Measurements from ENCODE around the gene ZBTB11.
"Not testable (repeated sequence)": the region's sequence is repeated elsewhere in the genome, so short reads cannot be mapped to it uniquely, and the experiment has no call there.

Gene ZBTB11

GRCh38 chr3:101691685-101692671 lies 15.0 kb upstream of the ZBTB11 start:
- not testable (repeated sequence) for DNase-seq

DNA sequence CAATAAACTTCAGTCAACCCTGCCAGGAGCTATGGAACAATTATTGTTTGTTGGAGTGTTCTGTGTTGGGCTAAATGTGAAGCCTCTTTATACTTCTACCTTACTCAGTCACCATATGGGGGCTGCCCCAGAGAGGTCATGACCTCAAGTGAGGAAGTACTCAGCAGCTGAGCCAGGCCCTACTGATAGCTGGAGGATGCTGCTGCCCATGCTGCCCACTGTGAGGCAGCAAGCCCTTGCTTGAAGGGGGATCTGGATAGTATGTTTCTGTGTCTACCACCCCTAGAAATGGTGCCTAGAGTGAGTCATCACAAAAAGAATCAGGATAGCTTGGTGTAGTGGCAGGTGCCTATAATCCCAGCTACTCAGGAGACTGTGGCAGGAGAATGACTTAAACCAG lies 14.0 kb upstream of the ZBTB11 start:
- DNase-seq: no peak

GRCh38 chr3:101689286-101689685 lies 12.4 kb upstream of the ZBTB11 start:
- no peak for DNase-seq

- no peak for DNase-seq
These were observed 10.4 kb upstream of the ZBTB11 start for GRCh38 chr3:101687142-101687931.

- no peak for DNase-seq
These were observed 9.0 kb upstream of the ZBTB11 start for GRCh38 chr3:101685870-101686307.

DNA sequence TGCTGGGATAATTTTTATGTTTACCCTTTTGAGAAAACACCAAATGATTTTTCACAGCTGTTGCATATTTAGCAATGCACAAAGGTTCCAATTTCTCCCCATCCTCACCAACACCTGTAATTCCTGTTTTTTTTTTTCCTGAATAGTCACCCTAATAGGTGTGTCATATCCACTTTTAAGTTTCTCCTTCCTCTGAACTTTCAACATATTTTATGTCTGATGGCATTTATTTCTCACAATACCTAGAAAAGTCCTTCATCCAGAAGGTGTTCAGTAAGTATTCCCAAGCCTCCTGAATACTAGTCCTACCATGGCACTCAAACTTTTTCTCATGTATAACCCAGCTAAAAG lies 8.1 kb upstream of the ZBTB11 start:
- no peak for DNase-seq

DNA sequence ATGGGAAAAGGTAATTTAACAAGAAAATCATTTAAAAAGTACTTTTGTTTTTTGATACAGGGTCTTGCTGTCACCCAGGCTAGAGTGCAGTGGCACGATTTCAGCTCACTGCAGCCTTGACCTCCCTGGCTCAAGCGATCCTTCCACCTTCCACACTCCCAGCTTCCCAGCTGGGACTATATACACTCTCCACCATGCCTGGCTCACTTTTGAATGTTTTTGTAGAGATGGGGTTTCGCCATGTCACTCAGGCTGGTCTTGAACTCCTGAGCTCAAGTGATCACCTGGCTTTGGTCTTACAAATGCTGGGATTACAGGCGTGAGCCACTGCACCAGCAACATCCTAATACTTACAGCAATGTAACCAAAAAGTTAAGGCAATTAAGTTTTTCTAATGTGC lies 3.5 kb upstream of the ZBTB11 start:
- no peak for DNase-seq

DNA sequence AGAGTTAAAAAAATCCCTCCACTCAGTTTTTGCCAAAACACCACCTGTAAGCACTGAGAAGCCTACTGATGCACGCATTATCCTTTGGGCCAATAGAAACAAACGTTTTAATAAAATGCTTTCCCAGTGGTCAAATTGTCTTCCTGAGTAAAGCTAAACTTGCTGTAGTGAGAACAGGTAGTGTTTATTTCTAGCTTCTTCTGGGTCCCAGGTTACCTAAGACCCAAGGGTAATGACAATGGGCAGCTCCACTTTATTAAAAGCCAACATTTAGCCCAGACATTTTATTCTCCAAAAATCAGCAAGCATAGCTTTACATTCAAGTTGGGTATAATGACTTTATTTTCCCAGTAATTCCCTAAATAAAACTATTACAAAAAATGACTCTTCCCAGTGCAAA lies 1.9 kb upstream of the ZBTB11 start:
- not testable (repeated sequence) for DNase-seq

DNA sequence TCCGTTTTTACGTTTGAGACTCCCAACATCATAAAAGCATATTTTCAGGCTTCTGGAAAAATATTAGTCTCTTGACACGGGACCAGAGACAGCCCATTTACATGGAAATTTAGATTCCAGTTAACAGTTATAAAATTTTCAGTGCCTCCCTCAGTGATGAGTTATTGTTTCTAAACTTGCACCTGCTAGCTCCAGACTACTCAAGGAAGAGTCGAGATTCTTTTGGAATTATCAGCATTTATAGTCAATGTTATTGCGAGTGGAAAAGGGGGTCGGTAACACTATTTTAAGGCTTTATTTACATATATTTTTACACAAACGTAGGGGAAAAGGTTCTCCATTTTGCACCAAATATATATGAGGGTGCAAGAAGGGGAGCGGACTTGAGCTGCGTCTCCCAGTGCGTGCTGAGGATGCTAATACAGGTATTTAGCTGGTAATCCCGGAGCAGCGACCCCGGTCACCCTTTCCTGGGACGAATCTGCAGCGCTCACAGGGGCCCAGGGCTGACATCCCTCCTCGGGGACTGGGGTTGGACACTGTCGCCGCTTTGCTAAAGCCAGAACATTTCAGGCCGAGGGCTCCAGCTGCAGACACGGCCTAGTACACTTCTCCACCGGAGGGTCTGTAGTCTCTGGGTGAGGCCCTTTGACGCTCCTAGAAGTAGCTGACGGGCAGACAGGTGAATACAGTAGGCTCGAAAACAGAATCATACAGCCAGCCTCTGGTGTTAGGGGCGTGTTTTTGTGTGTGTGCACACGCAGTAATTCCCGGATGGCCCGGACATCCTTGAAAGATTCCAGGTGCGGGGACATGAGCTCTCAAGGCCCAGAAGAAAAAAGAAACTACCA lies 729 bp upstream of the ZBTB11 start:
- DNase-seq: no peak

GRCh38 chr3:101676216-101676764 lies 642 bp downstream of the ZBTB11 start:
- DNase-seq: no peak

DNA sequence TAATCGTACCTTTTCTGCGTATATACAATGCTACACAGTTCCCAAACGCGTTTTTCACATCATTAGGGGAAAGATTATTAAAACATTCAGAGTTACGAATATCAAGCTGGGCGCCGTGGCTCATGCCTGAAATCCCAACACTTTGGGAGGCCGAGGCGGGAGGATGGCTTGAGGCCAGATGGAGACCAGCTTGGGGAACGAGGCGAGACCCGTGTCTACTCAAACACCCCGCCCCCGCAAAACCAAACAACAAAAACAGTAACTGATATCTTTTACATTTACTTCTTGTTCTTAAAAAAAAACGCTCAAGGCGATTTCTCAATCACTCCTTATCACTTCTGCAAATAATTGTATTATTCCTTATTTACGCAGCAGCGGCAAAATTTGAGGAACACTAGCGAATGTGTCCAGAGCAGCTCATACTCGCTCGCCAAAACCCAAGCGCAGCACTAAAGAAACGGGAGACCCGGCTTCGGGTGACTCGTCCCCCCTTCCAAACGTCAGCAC lies 1.2 kb downstream of the ZBTB11 start:
- no peak for DNase-seq

DNA sequence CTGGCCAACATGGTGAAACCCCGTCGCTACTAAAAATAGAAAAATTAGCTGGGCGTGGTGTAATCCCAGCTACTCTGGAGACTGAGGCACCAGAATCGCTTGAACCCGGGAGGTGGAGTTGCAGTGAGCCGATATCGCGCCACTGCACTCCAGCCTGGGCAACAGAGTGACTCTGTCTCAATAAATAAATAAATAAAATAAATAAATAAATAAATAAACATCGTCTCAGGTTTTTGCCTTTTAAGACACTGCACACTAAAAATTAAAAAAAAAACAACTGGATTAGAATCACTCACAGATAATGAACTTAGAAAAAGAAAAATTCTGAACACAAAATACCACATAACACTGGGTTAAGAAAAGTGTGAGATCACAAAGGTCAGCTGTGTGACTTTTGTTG lies 2.4 kb downstream of the ZBTB11 start:
- DNase-seq: no peak

- no peak for DNase-seq
These were observed 3.0 kb downstream of the ZBTB11 start for GRCh38 chr3:101673953-101674352.

- DNase-seq: no peak
These were observed 5.9 kb downstream of the ZBTB11 start for GRCh38 chr3:101671014-101671413.

- DNase-seq: no peak
These were observed 9.1 kb downstream of the ZBTB11 start for GRCh38 chr3:101667844-101668243.

- DNase-seq: no peak
These were observed 9.6 kb downstream of the ZBTB11 start for GRCh38 chr3:101667331-101667730.

GRCh38 chr3:101665851-101666250 lies 11.1 kb downstream of the ZBTB11 start:
- no peak for DNase-seq

DNA sequence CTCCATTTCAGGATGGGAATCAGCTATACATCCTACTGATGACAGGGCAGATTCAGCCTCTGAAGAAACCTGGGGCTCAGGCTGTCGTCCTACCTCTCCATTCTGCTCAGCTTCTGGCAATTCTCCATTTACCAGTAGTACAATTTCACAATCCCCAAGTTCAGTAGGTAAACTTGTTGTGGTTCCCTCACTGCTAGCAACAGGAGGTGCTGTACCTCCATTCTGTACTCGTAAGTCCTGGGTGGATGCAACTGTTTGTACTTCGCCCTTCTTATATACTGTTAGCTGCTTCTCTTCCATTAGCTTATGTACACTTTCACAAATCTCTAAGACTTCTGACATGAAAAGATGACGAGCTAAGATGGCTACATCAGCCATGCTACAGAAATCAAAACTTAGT lies 11.6 kb downstream of the ZBTB11 start:
- DNase-seq: no peak

GRCh38 chr3:101660714-101661113 lies 16.2 kb downstream of the ZBTB11 start:
- DNase-seq: no peak

- DNase-seq: no peak
These were observed 20.3 kb downstream of the ZBTB11 start for GRCh38 chr3:101656651-101657050.

DNA sequence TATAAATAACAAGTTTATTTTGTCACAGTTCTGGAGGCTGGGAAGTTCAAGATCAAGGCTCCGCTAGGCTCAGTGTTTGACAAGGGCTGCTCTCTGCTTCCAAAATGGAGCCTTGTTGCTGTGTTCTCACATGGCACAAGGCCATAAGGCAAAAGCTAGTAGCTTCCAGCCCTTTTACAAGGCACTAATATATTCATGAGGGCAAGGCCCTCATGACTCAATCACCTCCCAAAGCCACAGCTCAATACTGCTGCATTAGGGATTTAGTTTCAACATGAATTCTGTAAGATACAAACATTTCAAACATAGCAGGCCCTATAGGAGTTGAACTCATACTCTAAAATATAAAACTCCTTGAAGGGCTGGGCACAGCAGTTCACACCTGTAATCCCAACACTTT lies 30.2 kb downstream of the ZBTB11 start:
- no peak for DNase-seq

- DNase-seq: no peak
These were observed 32.9 kb downstream of the ZBTB11 start for GRCh38 chr3:101643861-101644613.
